IMR-90 (cell line): ENCODE results near the gene ZNF23. TPM values are rescaled to one million over a fixed set of nuclear protein-coding genes. Genes with fewer than 3 reads are reported as not detected.

Experiments
- ATAC-seq: fragments of 200-7000 bp; cut with Tn5 transposase; 2 replicates; pipeline ENCODE4 v1.9.1; 2020; ENCODE audit warnings: low read depth, mild to moderate bottlenecking, moderate library complexity
- BruUV-seq: library from RNA; stranded (reverse); fragments of 400-500 nt; replicated peaks from 2 replicates; lab custom pipeline; 2021; lab: Mats Ljungman, UMichigan
- CTCF ChIA-PET: fragments of 300-600 bp; formaldehyde crosslinking; extraction: SDS; loops from one replicate; lab custom pipeline; 2021; ENCODE audit warnings: antibody characterized with exemption; lab: Yijun Ruan, JAX
- POLR2A ChIA-PET: fragments of 300-600 bp; sonication (Branson Sonifier 250); formaldehyde crosslinking; loops from one replicate; lab custom pipeline; 2022; ENCODE audit warnings: antibody characterized with exemption; ENCODE audit not compliant: unreplicated experiment; lab: Charles Lee
- DNase-seq: peaks from one replicate; pipeline ENCODE4 v3.0.0; 2013
- H2AFZ ChIP-seq: replicated peaks from 2 replicates; pipeline ENCODE3; 2013; ENCODE audit warnings: low read length, mild to moderate bottlenecking; ENCODE audit not compliant: poor library complexity
- H2AK5ac ChIP-seq: 2 replicates; pipeline ENCODE4 v1.6.1; 2013; ENCODE audit warnings: low read depth, low read length, inconsistent platforms
- H2AK9ac ChIP-seq: replicated peaks from 2 replicates; pipeline ENCODE3; 2013; ENCODE audit warnings: mild to moderate bottlenecking, low read depth, low read length, moderate library complexity; ENCODE audit not compliant: poor library complexity
- H2BK120ac ChIP-seq: 2 replicates; pipeline ENCODE4 v1.6.1; 2013; ENCODE audit warnings: low read depth, low read length, inconsistent platforms
- H2BK15ac ChIP-seq: 3 replicates; pipeline ENCODE4 v1.6.1; 2013; ENCODE audit warnings: low read depth, low read length, inconsistent platforms
- H2BK20ac ChIP-seq: 2 replicates; pipeline ENCODE4 v1.6.1; 2013; ENCODE audit warnings: low read depth, mild to moderate bottlenecking, inconsistent platforms, low read length, moderate library complexity
- H2BK5ac ChIP-seq: 2 replicates; pipeline ENCODE4 v1.6.1; 2013; ENCODE audit warnings: mild to moderate bottlenecking, low read depth, low read length, inconsistent platforms; ENCODE audit not compliant: poor library complexity, severe bottlenecking
- H3K14ac ChIP-seq: replicated peaks from 2 replicates; pipeline ENCODE4 v1.6.1; 2013; ENCODE audit warnings: low read depth, low read length, inconsistent platforms
- H3K18ac ChIP-seq: 2 replicates; pipeline ENCODE4 v1.6.1; 2013; ENCODE audit warnings: low read depth, low read length, control low read depth
- H3K23ac ChIP-seq: 2 replicates; pipeline ENCODE4 v1.6.1; 2013; ENCODE audit warnings: low read depth, low read length, inconsistent platforms
- H3K27ac ChIP-seq: 2 replicates; pipeline ENCODE4 v1.5.1; 2013; ENCODE audit warnings: mild to moderate bottlenecking, control low read depth, low read length; ENCODE audit not compliant: insufficient read depth
- H3K27me3 ChIP-seq: 2 replicates; pipeline ENCODE4 v1.6.1; 2013; ENCODE audit warnings: low read length; ENCODE audit not compliant: control insufficient read depth, insufficient read depth
- H3K36me3 ChIP-seq: 2 replicates; pipeline ENCODE4 v1.6.1; 2013; ENCODE audit warnings: low read length, mixed read lengths; ENCODE audit not compliant: control insufficient read depth, insufficient read depth
- H3K4ac ChIP-seq: 2 replicates; pipeline ENCODE4 v1.6.1; 2013; ENCODE audit warnings: low read depth, low read length, inconsistent platforms
- H3K4me1 ChIP-seq: 2 replicates; pipeline ENCODE4 v1.6.1; 2013; ENCODE audit warnings: low read length, mixed read lengths; ENCODE audit not compliant: control insufficient read depth, insufficient read depth
- H3K4me2 ChIP-seq: 2 replicates; pipeline ENCODE4 v1.6.1; 2013; ENCODE audit warnings: low read depth, mild to moderate bottlenecking, control low read depth, low read length, moderate library complexity
- H3K4me3 ChIP-seq: 2 replicates; pipeline ENCODE4 v1.5.1; 2013; ENCODE audit warnings: low read depth, mild to moderate bottlenecking, control low read depth, low read length, moderate library complexity; ENCODE audit not compliant: insufficient read depth
- H3K56ac ChIP-seq: 2 replicates; pipeline ENCODE4 v1.6.1; 2013; ENCODE audit warnings: low read length, inconsistent platforms; ENCODE audit not compliant: insufficient read depth; ENCODE audit errors: extremely low read depth
- H3K79me1 ChIP-seq, 2 experiments: 2 replicates each; pipeline ENCODE4 v1.6.1; 2013; ENCODE audit warnings: low read length in 2 of 2, inconsistent platforms in 1 of 2, low read depth in 1 of 2
- H3K9ac ChIP-seq: 2 replicates; pipeline ENCODE4 v1.6.1; 2013; ENCODE audit warnings: low read depth, low read length, control low read depth
- H3K9me1 ChIP-seq: 2 replicates; pipeline ENCODE4 v1.6.1; 2013; ENCODE audit warnings: low read length, inconsistent platforms; ENCODE audit not compliant: insufficient read depth
- H3K9me3 ChIP-seq: 2 replicates; pipeline ENCODE4 v1.6.1; 2013; ENCODE audit warnings: low read length; ENCODE audit not compliant: control insufficient read depth, insufficient read depth
- H4K20me1 ChIP-seq: 2 replicates; pipeline ENCODE4 v1.6.1; 2013; ENCODE audit warnings: low read length, inconsistent platforms; ENCODE audit not compliant: insufficient read depth
- H4K5ac ChIP-seq: 2 replicates; pipeline ENCODE4 v1.6.1; 2013; ENCODE audit warnings: mild to moderate bottlenecking, low read depth, low read length, control low read depth
- H4K8ac ChIP-seq, 2 experiments: 2 replicates each; pipeline ENCODE4 v1.6.1; 2013; ENCODE audit warnings: low read depth in 2 of 2, low read length in 2 of 2, control low read depth in 1 of 2, inconsistent platforms in 1 of 2
- H4K91ac ChIP-seq: 2 replicates; pipeline ENCODE4 v1.6.1; 2013; ENCODE audit warnings: low read depth, low read length, inconsistent platforms; ENCODE audit not compliant: insufficient read depth
- BHLHE40 ChIP-seq: fragments of 150-350 bp; IDR thresholded peaks from 2 replicates; pipeline ENCODE4 v1.6.1; 2016; ENCODE audit warnings: mild to moderate bottlenecking, low read depth, low read length
- CEBPB ChIP-seq: IDR thresholded peaks from 2 replicates; pipeline ENCODE4 v1.6.1; 2012; ENCODE audit warnings: low read depth, low read length, improper control_type of control experiment
- CHD1 ChIP-seq: IDR thresholded peaks from 2 replicates; pipeline ENCODE4 v1.6.1; 2012; ENCODE audit warnings: low read depth, low read length, improper control_type of control experiment
- FOS ChIP-seq: fragments of 150-350 bp; IDR thresholded peaks from 2 replicates; pipeline ENCODE4 v1.6.1; 2016; ENCODE audit warnings: low read depth, low read length
- MAFK ChIP-seq: IDR thresholded peaks from 2 replicates; pipeline ENCODE4 v1.6.1; 2012; ENCODE audit warnings: low read depth, low read length, improper control_type of control experiment
- MAZ ChIP-seq: IDR thresholded peaks from 2 replicates; pipeline ENCODE4 v1.6.1; 2012; ENCODE audit warnings: low read depth, mild to moderate bottlenecking, low read length, improper control_type of control experiment, moderate library complexity, borderline replicate concordance
- MXI1 ChIP-seq: IDR thresholded peaks from 2 replicates; pipeline ENCODE4 v1.6.1; 2012; ENCODE audit warnings: low read depth, mild to moderate bottlenecking, low read length, moderate library complexity, borderline replicate concordance
- NFE2L2 ChIP-seq: fragments of 150-350 bp; IDR thresholded peaks from 2 replicates; pipeline ENCODE4 v1.6.1; 2016; ENCODE audit warnings: low read depth, mild to moderate bottlenecking, low read length
- POLR2A ChIP-seq: IDR thresholded peaks from 2 replicates; pipeline ENCODE4 v1.6.1; 2012; ENCODE audit warnings: mild to moderate bottlenecking, low read depth, low read length
- RAD21 ChIP-seq: IDR thresholded peaks from 2 replicates; pipeline ENCODE4 v1.6.1; 2012; ENCODE audit warnings: low read length, improper control_type of control experiment
- RCOR1 ChIP-seq: IDR thresholded peaks from 2 replicates; pipeline ENCODE4 v1.6.1; 2012; ENCODE audit warnings: mild to moderate bottlenecking, low read length, improper control_type of control experiment; ENCODE audit not compliant: insufficient replicate concordance
- RFX5 ChIP-seq: IDR thresholded peaks from 2 replicates; pipeline ENCODE4 v1.8.0; 2012; ENCODE audit warnings: low read depth, mild to moderate bottlenecking, low read length, moderate library complexity
- SMC3 ChIP-seq: fragments of 150-350 bp; IDR thresholded peaks from 2 replicates; pipeline ENCODE4 v1.6.1; 2016; ENCODE audit warnings: low read depth, mild to moderate bottlenecking, antibody characterized with exemption, low read length, moderate library complexity
- WGBS, 2 experiments: methylation state at CpG; one replicate each; pipeline versions ENCODE4 v1.1.5 to v1.1.7; 2013; ENCODE audit warnings: missing lambda C conversion rate in 2 of 2; ENCODE audit not compliant: insufficient read length in 1 of 2; ENCODE audit errors: extremely low coverage in 2 of 2; 5-methylcytosine and 5-hydroxymethylcytosine counted together
- dilution Hi-C: fragments of 300-500 bp; cut with HindIII; formaldehyde crosslinking; loops from one replicate; pipeline ENCODE4 v1.14.3; 2018; ENCODE audit warnings: low sequenced_read_pairs; ENCODE audit not compliant: unreplicated experiment
- in situ Hi-C: fragments of 300-500 bp; cut with MboI; formaldehyde crosslinking; loops from 3 replicates; pipeline ENCODE4 v1.14.3; 2019; ENCODE audit warnings: low sequenced_read_pairs, inconsistent platforms, mixed read lengths
- intact Hi-C: fragments of 100-400 bp; cut with micrococcal nuclease; formaldehyde crosslinking; loops from 2 replicates; pipeline ENCODE4 v1.10.0; 2022
- polyA plus RNA-seq, 3 experiments: library from polyadenylated mRNA; depleted of rRNA; stranded (reverse); fragments of >200 nt; gene quantifications; 2 replicates each; pipeline ENCODE4 v1.2.3, GENCODE V29; 2012; ENCODE audit warnings: low replicate concordance in 1 of 3
- total RNA-seq: library from RNA; depleted of rRNA; stranded (reverse); fragments of >200 nt; gene quantifications from 2 replicates; pipeline ENCODE4 v1.2.3, GENCODE V29; 2012
- TF ChIP-seq, protein P1 (sequence below): conservative IDR thresholded peaks from 2 replicates; pipeline ENCODE4 v1.5.1; 2012; ENCODE audit warnings: mild to moderate bottlenecking, low read depth, low read length, improper control_type of control experiment
- TF ChIP-seq, protein P2 (sequence below): fragments of 150-350 bp; IDR thresholded peaks from 2 replicates; pipeline ENCODE4 v1.6.1; 2016; ENCODE audit warnings: low read depth, mild to moderate bottlenecking, low read length, moderate library complexity, borderline replicate concordance
- TF ChIP-seq, protein P3 (sequence below): fragments of 150-350 bp; IDR thresholded peaks from 2 replicates; pipeline ENCODE4 v1.6.1; 2017; ENCODE audit warnings: mild to moderate bottlenecking, antibody characterized with exemption, low read length, low read depth

Gene ZNF23
- total and polyA plus RNA-seq, 2 of the 4 experiments (the other 2 are of a cell fraction) = 7.5 to 8.8 TPM

DNA sequence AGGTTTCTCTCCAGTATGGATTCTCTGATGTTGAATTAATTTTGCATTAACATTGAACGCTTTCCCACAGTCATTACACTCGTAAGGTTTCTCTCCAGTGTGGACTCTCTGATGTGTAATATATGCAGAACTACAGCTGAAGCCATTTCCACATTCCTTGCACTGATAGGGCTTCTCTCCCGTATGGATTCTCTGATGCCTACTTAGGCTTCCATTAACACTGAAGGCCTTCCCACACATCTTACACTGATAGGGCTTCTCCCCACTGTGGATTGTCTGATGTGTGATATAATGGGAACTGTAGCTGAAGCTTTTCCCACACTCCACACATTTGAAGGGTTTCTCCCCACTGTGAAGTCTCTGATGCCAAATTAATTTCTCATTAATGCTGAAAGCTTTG is 13.0 kb downstream of the ZNF23 start:
- no peak overlapping the region for H2AK5ac ChIP-seq
- H2BK15ac ChIP-seq = no peak overlapping the region
- no peaks in the 10 kb centered on the region for H3K4me1 ChIP-seq
- no peak overlapping the region for H3K4ac ChIP-seq
- no peak overlapping the region for H3K23ac ChIP-seq
- peaks cover 49% of the 10 kb centered on the region for H3K36me3 ChIP-seq
- H4K8ac ChIP-seq = no peak overlapping the region
- no peak overlapping the region for H4K91ac ChIP-seq
- no peak for ATAC-seq
- no peak overlapping the region for H3K4me2 ChIP-seq
- no peaks in the 10 kb centered on the region for H3K9me1 ChIP-seq
- no peak overlapping the region for H3K27ac ChIP-seq
- POLR2A ChIA-PET = no interaction called here
- H3K27me3 ChIP-seq = no peaks in the 10 kb centered on the region
- H2AFZ ChIP-seq = no peak overlapping the region
- H4K5ac ChIP-seq = no peak overlapping the region
- CTCF ChIA-PET = no interaction called here
- H3K9ac ChIP-seq = no peak overlapping the region
- H2BK20ac ChIP-seq = no peak overlapping the region
- TF ChIP-seq MXI1 = no peak
- TF ChIP-seq NFE2L2 = no peak
- TF ChIP-seq, protein P1, sequence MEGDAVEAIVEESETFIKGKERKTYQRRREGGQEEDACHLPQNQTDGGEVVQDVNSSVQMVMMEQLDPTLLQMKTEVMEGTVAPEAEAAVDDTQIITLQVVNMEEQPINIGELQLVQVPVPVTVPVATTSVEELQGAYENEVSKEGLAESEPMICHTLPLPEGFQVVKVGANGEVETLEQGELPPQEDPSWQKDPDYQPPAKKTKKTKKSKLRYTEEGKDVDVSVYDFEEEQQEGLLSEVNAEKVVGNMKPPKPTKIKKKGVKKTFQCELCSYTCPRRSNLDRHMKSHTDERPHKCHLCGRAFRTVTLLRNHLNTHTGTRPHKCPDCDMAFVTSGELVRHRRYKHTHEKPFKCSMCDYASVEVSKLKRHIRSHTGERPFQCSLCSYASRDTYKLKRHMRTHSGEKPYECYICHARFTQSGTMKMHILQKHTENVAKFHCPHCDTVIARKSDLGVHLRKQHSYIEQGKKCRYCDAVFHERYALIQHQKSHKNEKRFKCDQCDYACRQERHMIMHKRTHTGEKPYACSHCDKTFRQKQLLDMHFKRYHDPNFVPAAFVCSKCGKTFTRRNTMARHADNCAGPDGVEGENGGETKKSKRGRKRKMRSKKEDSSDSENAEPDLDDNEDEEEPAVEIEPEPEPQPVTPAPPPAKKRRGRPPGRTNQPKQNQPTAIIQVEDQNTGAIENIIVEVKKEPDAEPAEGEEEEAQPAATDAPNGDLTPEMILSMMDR = no peak
- no peak for TF ChIP-seq RAD21
- TF ChIP-seq CHD1 = no peak
- no peak for TF ChIP-seq MAZ
- no peak for TF ChIP-seq POLR2A
- TF ChIP-seq BHLHE40 = no peak
- no peak for TF ChIP-seq CEBPB
- TF ChIP-seq SMC3 = no peak
- TF ChIP-seq, protein P2, sequence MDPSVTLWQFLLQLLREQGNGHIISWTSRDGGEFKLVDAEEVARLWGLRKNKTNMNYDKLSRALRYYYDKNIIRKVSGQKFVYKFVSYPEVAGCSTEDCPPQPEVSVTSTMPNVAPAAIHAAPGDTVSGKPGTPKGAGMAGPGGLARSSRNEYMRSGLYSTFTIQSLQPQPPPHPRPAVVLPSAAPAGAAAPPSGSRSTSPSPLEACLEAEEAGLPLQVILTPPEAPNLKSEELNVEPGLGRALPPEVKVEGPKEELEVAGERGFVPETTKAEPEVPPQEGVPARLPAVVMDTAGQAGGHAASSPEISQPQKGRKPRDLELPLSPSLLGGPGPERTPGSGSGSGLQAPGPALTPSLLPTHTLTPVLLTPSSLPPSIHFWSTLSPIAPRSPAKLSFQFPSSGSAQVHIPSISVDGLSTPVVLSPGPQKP = no peak
- TF ChIP-seq FOS = no peak
- no peak for TF ChIP-seq MAFK
- no peak for TF ChIP-seq RFX5
- no peak for TF ChIP-seq RCOR1
- TF ChIP-seq, protein P3, sequence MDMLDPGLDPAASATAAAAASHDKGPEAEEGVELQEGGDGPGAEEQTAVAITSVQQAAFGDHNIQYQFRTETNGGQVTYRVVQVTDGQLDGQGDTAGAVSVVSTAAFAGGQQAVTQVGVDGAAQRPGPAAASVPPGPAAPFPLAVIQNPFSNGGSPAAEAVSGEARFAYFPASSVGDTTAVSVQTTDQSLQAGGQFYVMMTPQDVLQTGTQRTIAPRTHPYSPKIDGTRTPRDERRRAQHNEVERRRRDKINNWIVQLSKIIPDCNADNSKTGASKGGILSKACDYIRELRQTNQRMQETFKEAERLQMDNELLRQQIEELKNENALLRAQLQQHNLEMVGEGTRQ = no peak
- no peak overlapping the region for H3K14ac ChIP-seq
- no peak overlapping the region for H2BK120ac ChIP-seq
- H3K79me1 ChIP-seq = peaks cover 0 to 9% of the 10 kb centered on the region in 2 experiments; a peak in 1 of 4 replicates
- H3K4me3 ChIP-seq = no peak overlapping the region
- no peaks in the 10 kb centered on the region for H4K20me1 ChIP-seq
- dilution Hi-C loops = no loop called here
- peaks cover 78% of the 10 kb centered on the region for H3K9me3 ChIP-seq
- no peak overlapping the region for H2AK9ac ChIP-seq
- no peak overlapping the region for H3K56ac ChIP-seq
- in situ Hi-C loops = no loop called here
- DNase-seq = no peak
- WGBS, 2 experiments = no CpG with 5 or more reads among the region's 3 CpGs
- no TSS peak for BruUV-seq
- H2BK5ac ChIP-seq = no peak overlapping the region
- no peak overlapping the region for H3K18ac ChIP-seq
- intact Hi-C loops = no loop called here
